Spleen (tissue), 7 donors: Measurements from ENCODE around the gene COG7.
A peak's percentile ranks its signal among the peaks of the same experiment; 100 is the strongest.

Source experiments
- CTCF ChIP-seq, 11 experiments: fragments of 200-600 bp in 7 of 11; fragments of 450-650 bp in 4 of 11; sonication (generic) in 4 of 11; IDR thresholded peaks in 8 of 11; conservative IDR thresholded peaks in 3 of 11; 1 replicate in 7 of 11; 2 replicates in 4 of 11; pipeline versions ENCODE4 v1.4.0 to v1.8.0; 2016 to 2021; ENCODE audit warnings: antibody characterized with exemption in 11 of 11, inconsistent platforms in 4 of 11, mild to moderate bottlenecking in 1 of 11
- POLR2A ChIP-seq, 3 donors: fragments of 450-650 bp; IDR thresholded peaks; one replicate each; pipeline ENCODE4 v1.5.1; 2017; ENCODE audit warnings: antibody characterized with exemption in 3 of 3, mild to moderate bottlenecking in 1 of 3
- POLR2AphosphoS5 ChIP-seq, 3 donors: sonication (generic); formaldehyde crosslinking; IDR thresholded peaks; one replicate each; pipeline ENCODE4 v1.5.1; 2017; ENCODE audit warnings: antibody characterized with exemption in 3 of 3
- donor health status: DM: no; HTN: no; CAD: no; lungs with moderate emphysema.
- donor health status: DM: no; HTN: no; CAD: no.
- donor health status: DM: no; HTN: no; CAD: no.

- no peak for TF ChIP-seq CTCF (IDR thresholded peaks at IDR 0.05 in 8 of 11, conservative IDR thresholded peaks at IDR 0.05 in 3 of 11)
- TF ChIP-seq POLR2A (IDR thresholded peaks at IDR 0.05) = no peak
- peak; percentile 84 to 90 (median 90) for TF ChIP-seq POLR2AphosphoS5 (IDR thresholded peaks at IDR 0.05)
Observed at GRCh38 chr16:23452572-23453337, at the start of gene COG7.
